HG03045 (cell line): Measurements from ENCODE around the gene RGS4.

Source experiments
- ATAC-seq: cut with Tn5 transposase; IDR thresholded peaks from one replicate; pipeline ENCODE4 v1.9.1; 2021; ENCODE audit warnings: mild to moderate bottlenecking, moderate library complexity; ENCODE audit not compliant: unreplicated experiment

The RGS4 gene

DNA sequence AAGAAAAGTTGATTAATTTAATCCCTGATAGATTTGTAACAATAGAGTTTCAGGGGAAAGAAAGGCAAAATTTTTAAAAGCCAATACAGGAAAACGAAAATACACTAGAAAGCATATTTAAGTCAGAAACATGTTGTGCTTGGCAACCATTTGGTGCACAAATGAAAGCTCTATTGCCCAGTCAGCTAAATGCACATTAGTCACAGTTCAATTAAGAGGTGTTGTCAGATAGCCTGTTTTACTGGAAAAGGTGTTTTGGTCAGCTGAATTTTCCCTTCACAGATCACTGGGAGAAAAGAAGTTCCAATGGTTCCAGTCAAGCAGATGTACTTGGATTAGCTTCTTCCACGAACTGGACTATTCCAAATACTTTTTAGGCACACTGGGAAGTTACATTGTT lies 25.4 kb downstream of the RGS4 start:
- ATAC-seq: no peak

DNA sequence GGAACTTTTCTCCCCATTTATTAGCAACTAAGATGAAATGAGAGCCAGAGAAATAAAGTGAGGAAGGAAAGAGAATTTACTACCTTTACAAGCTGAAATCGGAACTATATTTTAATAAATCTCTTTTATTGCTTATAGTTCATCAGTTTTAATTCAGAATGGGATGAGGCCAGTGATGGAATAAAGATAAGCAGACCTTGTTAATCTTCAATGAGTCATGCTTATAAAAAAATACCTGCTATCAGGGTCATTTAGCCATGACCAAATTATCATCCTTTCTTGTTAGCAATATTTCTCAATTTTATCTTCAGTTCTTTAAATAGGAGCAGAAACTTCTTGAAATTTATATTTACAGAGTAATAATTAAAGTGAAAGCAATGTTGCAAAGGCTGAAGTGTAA lies 26.1 kb downstream of the RGS4 start:
- no peak for ATAC-seq

DNA sequence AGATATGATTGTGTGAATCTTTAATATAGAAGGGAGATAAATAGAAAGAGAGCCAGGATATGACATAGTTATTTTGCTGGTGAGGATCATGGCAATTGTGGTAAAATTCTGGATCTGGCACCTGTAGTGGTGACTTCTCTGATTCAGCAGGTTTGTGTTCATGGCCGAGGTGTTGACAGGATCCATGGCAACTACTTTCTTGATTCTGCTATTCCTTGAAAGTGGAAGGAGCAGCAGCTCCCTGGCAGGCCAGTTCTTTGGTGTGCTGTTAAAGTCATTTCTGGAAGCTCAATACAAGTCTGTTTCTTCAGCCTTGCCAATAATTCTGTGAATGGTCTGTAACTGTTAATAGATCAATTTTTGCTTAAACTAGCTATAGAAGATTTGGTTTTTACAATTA lies 33.4 kb downstream of the RGS4 start:
- no peak for ATAC-seq

DNA sequence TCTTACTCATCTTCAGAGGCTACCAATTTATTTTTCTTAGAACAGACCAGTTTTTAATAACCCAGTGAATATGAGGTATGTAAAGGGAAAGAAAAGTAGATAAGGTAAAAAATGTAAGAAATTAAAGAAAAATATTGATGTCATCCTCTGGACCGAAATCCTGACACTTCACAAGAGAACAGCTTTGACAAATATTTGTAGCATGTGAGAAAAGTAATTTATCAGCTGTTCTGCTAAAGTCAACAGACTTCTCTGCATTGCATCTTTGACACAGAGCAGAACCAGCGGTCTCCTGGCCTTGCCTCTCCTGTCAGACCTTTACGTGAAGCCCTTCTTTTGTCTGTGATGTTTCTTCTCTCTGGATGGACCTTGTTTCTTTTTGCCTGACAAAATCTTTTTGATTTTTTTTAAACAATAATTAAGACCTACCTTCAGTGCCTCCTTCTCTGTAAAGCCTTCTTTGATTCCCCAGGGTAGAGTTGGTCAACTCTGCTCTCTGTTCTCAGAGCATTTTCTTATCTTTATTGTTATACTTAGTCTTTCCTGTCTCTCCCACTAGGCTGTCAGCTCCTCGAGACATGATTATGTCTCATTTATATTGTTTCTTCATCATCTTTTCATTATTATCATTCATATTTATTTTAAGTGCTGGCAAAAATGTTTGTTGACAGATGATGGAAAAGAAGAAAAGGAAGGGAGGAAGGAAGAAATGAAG lies 35.4 kb downstream of the RGS4 start:
- ATAC-seq: no peak

DNA sequence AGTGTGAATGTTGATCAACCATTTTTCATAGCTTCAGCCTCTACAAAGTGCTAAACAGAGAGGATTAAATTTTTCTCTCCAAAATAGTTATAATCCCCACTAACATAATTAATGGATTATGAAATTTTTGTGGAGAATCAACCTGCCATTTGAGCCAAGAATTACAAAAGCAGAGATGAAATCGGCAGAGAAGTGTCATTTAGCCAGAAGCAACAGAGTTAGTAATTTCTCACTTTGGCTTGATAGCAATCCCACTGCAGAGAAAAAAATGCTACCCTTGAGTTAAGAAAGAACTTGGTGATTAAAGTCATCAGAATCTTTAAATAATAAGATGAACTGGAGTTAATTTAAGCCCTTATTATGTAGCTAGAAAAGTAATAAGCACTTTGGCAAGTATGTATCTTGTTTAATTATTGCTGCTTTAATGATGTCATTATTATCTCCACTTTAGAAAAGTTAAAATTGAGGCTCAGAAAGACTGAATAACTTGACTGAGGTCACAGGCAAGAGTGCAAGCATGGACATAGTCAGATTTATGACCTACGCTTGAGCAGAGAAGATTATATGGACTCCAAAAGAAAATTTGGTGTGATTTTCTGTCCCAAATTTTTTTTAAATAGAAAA lies 37.3 kb downstream of the RGS4 start:
- ATAC-seq: no peak

DNA sequence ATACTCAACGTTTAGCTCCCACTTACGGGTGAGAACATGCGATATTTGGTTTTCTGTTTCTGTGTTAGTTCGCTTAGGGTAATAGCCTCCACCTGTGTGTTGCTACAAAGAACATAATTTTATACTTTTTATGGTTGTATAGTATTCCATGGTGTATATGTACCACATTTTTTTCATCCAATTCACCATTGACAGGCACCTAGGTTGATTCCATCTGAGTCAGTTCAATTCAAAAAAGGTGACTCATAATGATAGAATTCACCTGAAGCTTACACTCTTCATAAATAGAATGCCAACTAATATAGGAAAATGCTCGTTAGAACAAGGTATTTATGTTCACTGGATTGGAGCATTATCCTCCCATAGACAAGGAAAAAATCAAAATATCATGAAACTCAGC lies 38.5 kb downstream of the RGS4 start:
- no peak for ATAC-seq

DNA sequence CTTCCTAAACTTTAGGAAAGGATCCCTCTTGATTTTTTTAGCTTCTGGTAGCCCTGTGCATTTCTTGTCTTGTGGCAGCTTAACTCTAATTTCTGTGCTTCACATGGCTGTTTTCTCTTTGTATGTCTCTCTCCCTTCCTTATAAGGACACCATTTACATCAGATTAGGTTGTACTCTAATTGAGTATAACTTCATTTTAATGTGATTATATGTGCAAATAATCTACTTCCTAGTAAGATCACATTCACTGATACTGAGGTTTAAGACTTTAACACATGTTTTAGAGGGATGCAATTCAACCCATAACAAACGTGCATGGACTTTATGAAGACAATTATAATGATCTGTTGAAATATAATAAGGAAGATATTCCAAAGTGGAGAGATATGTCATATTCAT lies 46.7 kb downstream of the RGS4 start:
- no peak for ATAC-seq

DNA sequence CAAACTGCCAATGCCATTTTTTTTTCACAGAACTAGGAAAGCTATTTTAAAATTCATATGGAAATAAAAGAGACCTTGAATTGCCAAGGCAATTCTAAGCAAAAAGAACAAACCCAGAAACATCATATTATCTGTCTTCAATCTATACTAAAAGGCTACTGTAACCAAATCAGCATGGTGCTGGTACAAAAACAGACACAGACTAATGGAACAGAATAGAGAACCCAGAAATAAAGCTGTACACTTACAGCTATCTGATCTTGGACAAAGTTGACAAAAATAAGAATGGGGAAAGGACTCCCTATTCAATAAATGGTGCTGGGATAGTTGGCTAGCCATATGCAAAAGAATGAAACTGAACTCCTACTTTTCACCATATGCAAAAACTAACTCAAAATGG lies 50.5 kb downstream of the RGS4 start:
- ATAC-seq: no peak

DNA sequence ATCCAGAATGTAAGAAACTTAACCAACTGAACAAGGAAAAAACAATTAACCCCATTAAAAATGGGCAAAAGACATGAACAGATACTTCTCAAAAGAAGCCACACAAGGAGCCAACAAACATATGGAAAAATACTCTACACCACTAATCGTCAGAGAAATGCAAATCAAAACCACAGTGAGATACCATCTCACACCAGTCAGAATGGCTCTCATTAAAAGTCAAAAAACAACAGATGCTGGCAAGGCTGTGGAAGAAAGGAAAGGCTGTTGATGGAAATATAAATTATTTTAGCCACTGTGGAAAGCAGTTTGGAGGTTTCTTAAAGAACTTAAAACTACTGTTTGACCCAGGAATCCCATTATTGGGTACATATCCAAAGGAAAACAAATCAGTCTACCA lies 51.2 kb downstream of the RGS4 start:
- no peak for ATAC-seq

DNA sequence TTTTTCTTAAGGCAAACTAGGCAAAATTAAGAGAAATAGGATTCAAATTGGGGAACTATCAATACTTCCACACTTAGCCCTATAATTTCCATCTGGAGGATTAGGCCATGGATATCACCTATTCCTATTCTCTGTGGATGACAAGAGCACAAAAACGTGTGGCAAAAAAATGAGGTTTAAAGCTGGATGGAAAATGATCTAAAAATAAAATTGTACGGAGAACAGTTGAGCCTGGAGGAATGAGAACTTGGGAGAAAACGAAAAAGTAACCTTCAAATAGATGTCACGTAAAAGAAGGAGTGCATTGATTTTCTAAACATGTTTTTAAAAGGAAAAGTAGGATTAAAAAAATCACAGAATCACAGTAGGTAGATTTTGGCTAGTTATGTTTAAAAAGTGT lies 55.7 kb downstream of the RGS4 start:
- ATAC-seq: no peak
